H9 (cell line): Measurements from ENCODE around the gene G6PC2. TPM values are rescaled to one million over a fixed set of nuclear protein-coding genes. Genes with fewer than 3 reads are reported as not detected.

Experiments
- DNase-seq: peaks from one replicate; pipeline ENCODE4 v3.0.0-alpha.2; 2017
- H2AFZ ChIP-seq: one replicate; pipeline ENCODE4 v1.6.1; 2013; ENCODE audit warnings: mild to moderate bottlenecking, low read length, control low read depth, moderate library complexity
- H2AK5ac ChIP-seq: 2 replicates; pipeline ENCODE4 v1.6.1; 2013; ENCODE audit warnings: low read length, control low read depth, mixed read lengths; ENCODE audit not compliant: insufficient read length
- H2BK120ac ChIP-seq: one replicate; pipeline ENCODE4 v1.6.1; 2013; ENCODE audit warnings: low read depth, mild to moderate bottlenecking, low read length, control low read depth, inconsistent platforms; ENCODE audit not compliant: poor library complexity, severe bottlenecking
- H2BK12ac ChIP-seq: 2 replicates; pipeline ENCODE4 v1.6.1; 2013; ENCODE audit warnings: low read length, control low read depth, mixed read lengths, low read depth; ENCODE audit not compliant: insufficient read length
- H2BK15ac ChIP-seq: 2 replicates; pipeline ENCODE4 v1.6.1; 2013; ENCODE audit warnings: low read depth, low read length, control low read depth
- H2BK20ac ChIP-seq: one replicate; pipeline ENCODE4 v1.6.1; 2013; ENCODE audit warnings: low read depth, mild to moderate bottlenecking, low read length, control low read depth, inconsistent platforms; ENCODE audit not compliant: poor library complexity, severe bottlenecking
- H2BK5ac ChIP-seq: 2 replicates; pipeline ENCODE4 v1.6.1; 2013; ENCODE audit warnings: low read length, control low read depth, mixed read lengths; ENCODE audit not compliant: insufficient read length
- H3K14ac ChIP-seq: 2 replicates; pipeline ENCODE4 v1.6.1; 2013; ENCODE audit warnings: low read length, control low read depth; ENCODE audit not compliant: insufficient read depth
- H3K18ac ChIP-seq: 2 replicates; pipeline ENCODE4 v1.6.1; 2013; ENCODE audit warnings: low read depth, mild to moderate bottlenecking, mixed read lengths, low read length, control low read depth; ENCODE audit not compliant: insufficient read length
- H3K23ac ChIP-seq: 2 replicates; pipeline ENCODE4 v1.6.1; 2013; ENCODE audit warnings: low read length, control low read depth, mixed read lengths, low read depth; ENCODE audit not compliant: insufficient read length
- H3K23me2 ChIP-seq: 2 replicates; pipeline ENCODE4 v1.6.1; 2013; ENCODE audit warnings: low read depth, mild to moderate bottlenecking, mixed read lengths, low read length, control low read depth; ENCODE audit not compliant: insufficient read length, poor library complexity, severe bottlenecking
- H3K27ac ChIP-seq: 2 replicates; pipeline ENCODE4 v1.5.1; 2013; ENCODE audit warnings: low read length, control low read depth, mixed read lengths, low read depth; ENCODE audit not compliant: insufficient read length
- H3K27me3 ChIP-seq: 2 replicates; pipeline ENCODE4 v1.6.1; 2013; ENCODE audit warnings: low read length, control low read depth, inconsistent platforms; ENCODE audit not compliant: insufficient read depth
- H3K4ac ChIP-seq: 2 replicates; pipeline ENCODE4 v1.6.1; 2013; ENCODE audit warnings: low read depth, mild to moderate bottlenecking, control low read depth, inconsistent platforms, low read length, moderate library complexity
- H3K4me1 ChIP-seq: 2 replicates; pipeline ENCODE4 v1.6.1; 2013; ENCODE audit warnings: low read length, control low read depth, inconsistent platforms; ENCODE audit not compliant: insufficient read depth
- H3K4me2 ChIP-seq: 2 replicates; pipeline ENCODE4 v1.6.1; 2013; ENCODE audit warnings: low read length, control low read depth, mixed read lengths; ENCODE audit not compliant: insufficient read length, insufficient read depth
- H3K56ac ChIP-seq: 2 replicates; pipeline ENCODE4 v1.6.1; 2013; ENCODE audit warnings: low read depth, mild to moderate bottlenecking, mixed read lengths, low read length, control low read depth; ENCODE audit not compliant: insufficient read length
- H3K79me1 ChIP-seq: 2 replicates; pipeline ENCODE4 v1.6.1; 2013; ENCODE audit warnings: low read depth, mild to moderate bottlenecking, moderate library complexity, low read length, control low read depth, inconsistent platforms; ENCODE audit not compliant: insufficient read depth, poor library complexity, severe bottlenecking
- H3K79me2 ChIP-seq: 2 replicates; pipeline ENCODE4 v1.6.1; 2013; ENCODE audit warnings: low read length, control low read depth, inconsistent platforms; ENCODE audit not compliant: insufficient read depth
- H3K9ac ChIP-seq: 2 replicates; pipeline ENCODE4 v1.6.1; 2013; ENCODE audit warnings: low read length, control low read depth, mixed read lengths; ENCODE audit not compliant: insufficient read length; ENCODE audit errors: extremely low read depth
- H3K9me3 ChIP-seq: one replicate; pipeline ENCODE4 v1.6.1; 2013; ENCODE audit warnings: low read depth, low read length, inconsistent platforms; ENCODE audit not compliant: control insufficient read depth
- H3T11ph ChIP-seq: one replicate; pipeline ENCODE4 v1.6.1; 2013; ENCODE audit warnings: mild to moderate bottlenecking, low read length, control low read depth, inconsistent platforms
- H4K20me1 ChIP-seq: one replicate; pipeline ENCODE4 v1.6.1; 2013; ENCODE audit not compliant: control insufficient read depth, insufficient read length, insufficient read depth
- H4K5ac ChIP-seq: 2 replicates; pipeline ENCODE4 v1.6.1; 2013; ENCODE audit warnings: low read depth, mild to moderate bottlenecking, mixed read lengths, low read length, control low read depth; ENCODE audit not compliant: insufficient read length
- H4K8ac ChIP-seq: replicated peaks from 2 replicates; pipeline ENCODE4 v1.6.1; 2013; ENCODE audit warnings: low read length, control low read depth, mixed read lengths, low read depth; ENCODE audit not compliant: insufficient read length
- H4K91ac ChIP-seq: 2 replicates; pipeline ENCODE4 v1.6.1; 2013; ENCODE audit warnings: low read depth, mild to moderate bottlenecking, moderate library complexity, mixed read lengths, low read length, control low read depth; ENCODE audit not compliant: insufficient read length
- H3K27ac Mint-ChIP-seq, 3 experiments: 2 replicates in 2 of 3; 3 replicates in 1 of 3; pipeline ENCODE4 v1.8.0; 2020 to 2021; ENCODE audit warnings: mixed read lengths in 3 of 3, mild to moderate bottlenecking in 1 of 3, moderate library complexity in 1 of 3
- H3K27me3 Mint-ChIP-seq: 2 replicates; pipeline ENCODE4 v1.8.0; 2021; ENCODE audit warnings: low read depth, mild to moderate bottlenecking, moderate library complexity, mixed read lengths
- H3K36me3 Mint-ChIP-seq, 3 experiments: 2 replicates in 2 of 3; 3 replicates in 1 of 3; pipeline ENCODE4 v1.8.0; 2020 to 2021; ENCODE audit warnings: low read depth in 3 of 3, mixed read lengths in 3 of 3; ENCODE audit not compliant: insufficient read depth in 1 of 3
- H3K4me1 Mint-ChIP-seq, 2 experiments: 2 replicates each; pipeline ENCODE4 v1.8.0; 2020; ENCODE audit warnings: mixed read lengths in 2 of 2
- H3K4me3 Mint-ChIP-seq, 2 experiments: 2 replicates in 1 of 2; 3 replicates in 1 of 2; pipeline ENCODE4 v1.8.0; 2020 to 2021; ENCODE audit warnings: mild to moderate bottlenecking in 2 of 2, mixed read lengths in 2 of 2, moderate library complexity in 1 of 2
- H3K9me3 Mint-ChIP-seq, 2 experiments: 2 replicates in 1 of 2; 3 replicates in 1 of 2; pipeline ENCODE4 v1.8.0; 2020; ENCODE audit warnings: mild to moderate bottlenecking in 2 of 2, mixed read lengths in 2 of 2, moderate library complexity in 1 of 2
- WGBS: extraction: QIAGEN DNeasy Blood & Tissue Kit; methylation state at CpG from one replicate; pipeline ENCODE4 v1.1.7; 2013; ENCODE audit warnings: missing lambda C conversion rate, low lambda C conversion rate, mixed read lengths; ENCODE audit not compliant: insufficient read length; ENCODE audit errors: extremely low coverage; 5-methylcytosine and 5-hydroxymethylcytosine counted together
- total RNA-seq: library from RNA; stranded (reverse); gene quantifications from 2 replicates; pipeline ENCODE4 v1.2.1, GENCODE V29; 2021
- TF ChIP-seq, protein P1 (sequence below): fragments of 200-600 bp; sonication (generic); conservative IDR thresholded peaks from 3 replicates; pipeline ENCODE4 v1.8.0; 2021; ENCODE audit warnings: antibody characterized with exemption, mild to moderate bottlenecking

Gene G6PC2
- total RNA-seq, 1 experiment from 2014 or later: not detected

GRCh38 chr2:168903888-168904287, 2.8 kb downstream of the G6PC2 start:
- Histone ChIP-seq H3K79me2 (no peaks in the 10 kb centered on the region), H3T11ph (no peak overlapping the region), H2AFZ (no peak overlapping the region), H2BK5ac (no peak overlapping the region), H2BK120ac (no peak overlapping the region), H3K9ac (no peak overlapping the region), H2BK12ac (no peak overlapping the region), H3K4ac (no peak overlapping the region), H4K91ac (no peak overlapping the region), H3K79me1 (no peaks in the 10 kb centered on the region), H4K8ac (no peak overlapping the region), H3K4me2 (no peak overlapping the region), H2AK5ac (no peak overlapping the region), H3K23me2 (no peaks in the 10 kb centered on the region), H2BK15ac (no peak overlapping the region), H4K5ac (no peak overlapping the region), H3K9me3 (no peaks in the 10 kb centered on the region), H3K27ac (no peak overlapping the region), H3K56ac (no peak overlapping the region), H3K4me1 (peaks cover 15% of the 10 kb centered on the region; the same call in 1 of the 2 replicates), H4K20me1 (no peaks in the 10 kb centered on the region), H2BK20ac (no peak overlapping the region), H3K23ac (no peak overlapping the region), H3K27me3 (no peaks in the 10 kb centered on the region), H3K18ac (no peak overlapping the region), H3K14ac (no peak overlapping the region)
- TF ChIP-seq, protein P1, sequence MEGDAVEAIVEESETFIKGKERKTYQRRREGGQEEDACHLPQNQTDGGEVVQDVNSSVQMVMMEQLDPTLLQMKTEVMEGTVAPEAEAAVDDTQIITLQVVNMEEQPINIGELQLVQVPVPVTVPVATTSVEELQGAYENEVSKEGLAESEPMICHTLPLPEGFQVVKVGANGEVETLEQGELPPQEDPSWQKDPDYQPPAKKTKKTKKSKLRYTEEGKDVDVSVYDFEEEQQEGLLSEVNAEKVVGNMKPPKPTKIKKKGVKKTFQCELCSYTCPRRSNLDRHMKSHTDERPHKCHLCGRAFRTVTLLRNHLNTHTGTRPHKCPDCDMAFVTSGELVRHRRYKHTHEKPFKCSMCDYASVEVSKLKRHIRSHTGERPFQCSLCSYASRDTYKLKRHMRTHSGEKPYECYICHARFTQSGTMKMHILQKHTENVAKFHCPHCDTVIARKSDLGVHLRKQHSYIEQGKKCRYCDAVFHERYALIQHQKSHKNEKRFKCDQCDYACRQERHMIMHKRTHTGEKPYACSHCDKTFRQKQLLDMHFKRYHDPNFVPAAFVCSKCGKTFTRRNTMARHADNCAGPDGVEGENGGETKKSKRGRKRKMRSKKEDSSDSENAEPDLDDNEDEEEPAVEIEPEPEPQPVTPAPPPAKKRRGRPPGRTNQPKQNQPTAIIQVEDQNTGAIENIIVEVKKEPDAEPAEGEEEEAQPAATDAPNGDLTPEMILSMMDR: no peak
- no peak overlapping the region for H3K27ac Mint-ChIP-seq
- no CpG with 5 or more reads among the region's 2 CpGs for WGBS
- DNase-seq: no peak
- no peak overlapping the region for H3K4me3 Mint-ChIP-seq
- H3K36me3 Mint-ChIP-seq: no peaks in the 10 kb centered on the region
- peaks cover 42 to 43% of the 10 kb centered on the region in 2 experiments for H3K4me1 Mint-ChIP-seq
- H3K9me3 Mint-ChIP-seq: no peaks in the 10 kb centered on the region
- H3K27me3 Mint-ChIP-seq: no peaks in the 10 kb centered on the region
